Measurements from ENCODE around the gene CUL2.

CUL2 gene

DNA sequence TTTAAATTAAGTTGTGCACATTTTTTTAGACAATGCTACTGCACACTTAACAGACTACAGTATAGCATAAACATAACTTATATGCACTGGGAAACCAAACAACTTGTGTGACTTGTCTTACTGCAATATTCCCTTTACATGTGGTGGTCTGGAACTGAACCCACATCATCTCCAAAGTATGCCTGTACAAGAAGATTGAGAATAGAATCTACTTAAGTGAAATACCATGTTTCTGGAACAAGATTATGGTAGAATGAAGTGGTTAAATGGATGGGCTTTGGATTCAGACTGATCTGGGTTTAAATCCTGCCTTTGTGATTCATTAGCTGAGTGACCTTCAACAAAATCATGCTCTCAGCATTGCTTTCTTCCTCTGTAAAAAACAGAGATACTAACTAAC lies 30.7 kb downstream of the CUL2 start:
- Histone ChIP-seq H3K27ac (no peak overlapping the region), H3K9me3 (no peaks in the 10 kb centered on the region), H3K27me3 (no peaks in the 10 kb centered on the region), H3K4me3 (no peak overlapping the region), H3K36me3 (peaks cover 2 to 74% (median 36%) of the 10 kb centered on the region in 3 donors), H3K4me1 (no peaks in the 10 kb centered on the region)
- DNase-seq, result no peak
- intact Hi-C loops (cut with DNase I; ENCODE audit: low total_unique reads), result no loop called here
- TF ChIP-seq, protein P1, sequence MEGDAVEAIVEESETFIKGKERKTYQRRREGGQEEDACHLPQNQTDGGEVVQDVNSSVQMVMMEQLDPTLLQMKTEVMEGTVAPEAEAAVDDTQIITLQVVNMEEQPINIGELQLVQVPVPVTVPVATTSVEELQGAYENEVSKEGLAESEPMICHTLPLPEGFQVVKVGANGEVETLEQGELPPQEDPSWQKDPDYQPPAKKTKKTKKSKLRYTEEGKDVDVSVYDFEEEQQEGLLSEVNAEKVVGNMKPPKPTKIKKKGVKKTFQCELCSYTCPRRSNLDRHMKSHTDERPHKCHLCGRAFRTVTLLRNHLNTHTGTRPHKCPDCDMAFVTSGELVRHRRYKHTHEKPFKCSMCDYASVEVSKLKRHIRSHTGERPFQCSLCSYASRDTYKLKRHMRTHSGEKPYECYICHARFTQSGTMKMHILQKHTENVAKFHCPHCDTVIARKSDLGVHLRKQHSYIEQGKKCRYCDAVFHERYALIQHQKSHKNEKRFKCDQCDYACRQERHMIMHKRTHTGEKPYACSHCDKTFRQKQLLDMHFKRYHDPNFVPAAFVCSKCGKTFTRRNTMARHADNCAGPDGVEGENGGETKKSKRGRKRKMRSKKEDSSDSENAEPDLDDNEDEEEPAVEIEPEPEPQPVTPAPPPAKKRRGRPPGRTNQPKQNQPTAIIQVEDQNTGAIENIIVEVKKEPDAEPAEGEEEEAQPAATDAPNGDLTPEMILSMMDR (IDR thresholded peaks at IDR 0.05), result no peak

DNA sequence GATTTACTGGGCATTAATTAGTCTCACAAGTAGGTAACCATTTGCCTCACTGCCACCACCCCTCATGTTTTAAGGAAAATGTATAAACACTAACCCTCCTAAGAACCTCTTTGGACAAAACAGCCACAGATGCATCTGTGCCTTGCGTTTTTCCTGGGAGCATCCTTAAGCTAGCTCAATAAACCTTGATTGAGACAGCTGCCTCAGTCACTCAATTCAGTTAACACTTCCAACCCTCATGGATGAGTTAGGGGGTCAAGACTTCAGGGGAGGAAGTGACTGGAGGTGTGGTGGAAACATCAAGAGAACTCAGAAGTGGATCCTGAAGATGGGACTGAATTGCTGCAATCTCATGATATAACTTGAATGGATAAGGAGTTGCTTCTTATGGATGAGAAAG lies 31.5 kb downstream of the CUL2 start:
- no peak for DNase-seq
- Histone ChIP-seq H3K4me1 (no peaks in the 10 kb centered on the region), H3K27ac (no peak overlapping the region), H3K36me3 (peaks cover 8 to 71% (median 42%) of the 10 kb centered on the region in 3 donors), H3K27me3 (no peaks in the 10 kb centered on the region), H3K4me3 (no peak overlapping the region), H3K9me3 (no peaks in the 10 kb centered on the region)
- TF ChIP-seq, protein P1 (IDR thresholded peaks at IDR 0.05), result no peak
- intact Hi-C loops (cut with DNase I; ENCODE audit: low total_unique reads), result no loop called here

DNA sequence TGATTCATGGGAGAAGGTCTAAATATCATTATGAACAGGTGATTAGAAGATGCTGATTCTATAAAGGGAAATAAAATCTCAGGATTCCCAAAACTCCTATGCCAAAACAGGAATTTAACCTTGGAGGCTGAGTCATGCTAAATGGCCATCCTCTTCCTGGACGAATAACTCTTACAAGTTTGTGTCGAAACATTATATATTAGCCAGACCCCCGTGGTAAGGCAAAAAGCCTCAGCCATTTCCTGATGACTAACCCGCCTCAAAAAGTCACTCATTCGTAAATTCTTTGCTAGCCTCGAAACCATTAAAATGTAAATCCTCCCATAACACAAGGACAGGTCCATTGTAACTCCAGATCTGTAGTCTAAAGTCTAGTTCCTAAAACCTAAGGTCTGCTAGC lies 32.0 kb downstream of the CUL2 start:
- TF ChIP-seq, protein P1 (IDR thresholded peaks at IDR 0.05), result no peak
- intact Hi-C loops (cut with DNase I; ENCODE audit: low total_unique reads), result no loop called here
- Histone ChIP-seq H3K27ac (no peak overlapping the region), H3K36me3 (peaks cover 9 to 74% (median 43%) of the 10 kb centered on the region in 3 donors), H3K4me1 (no peaks in the 10 kb centered on the region), H3K4me3 (no peak overlapping the region), H3K27me3 (no peaks in the 10 kb centered on the region), H3K9me3 (no peaks in the 10 kb centered on the region)
- no peak for DNase-seq

DNA sequence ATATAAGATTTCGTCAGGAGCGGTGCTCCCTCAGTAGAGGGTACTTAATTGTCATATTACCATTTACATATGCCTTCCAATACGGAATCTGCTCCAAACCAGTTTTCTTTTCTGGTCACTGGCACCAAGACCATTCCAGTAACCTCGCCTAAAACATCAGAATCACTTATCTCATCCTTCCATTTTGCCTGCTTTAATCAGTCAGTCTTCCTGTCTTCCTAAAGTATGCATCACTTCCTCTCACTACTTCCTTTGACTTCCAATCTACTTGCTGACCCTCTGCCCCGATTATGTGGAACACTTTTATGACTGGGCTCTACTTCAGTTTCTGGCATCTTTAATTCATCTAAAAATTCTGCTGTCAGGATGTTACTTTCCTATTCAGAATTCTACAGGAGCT lies 33.5 kb downstream of the CUL2 start:
- Histone ChIP-seq H3K4me3 (no peak overlapping the region), H3K9me3 (no peaks in the 10 kb centered on the region), H3K36me3 (peaks cover 9 to 70% (median 38%) of the 10 kb centered on the region in 3 donors), H3K27ac (no peak overlapping the region), H3K27me3 (no peaks in the 10 kb centered on the region), H3K4me1 (no peaks in the 10 kb centered on the region)
- intact Hi-C loops (cut with DNase I; ENCODE audit: low total_unique reads), result no loop called here
- TF ChIP-seq, protein P1 (IDR thresholded peaks at IDR 0.05), result no peak
- no peak for DNase-seq

DNA sequence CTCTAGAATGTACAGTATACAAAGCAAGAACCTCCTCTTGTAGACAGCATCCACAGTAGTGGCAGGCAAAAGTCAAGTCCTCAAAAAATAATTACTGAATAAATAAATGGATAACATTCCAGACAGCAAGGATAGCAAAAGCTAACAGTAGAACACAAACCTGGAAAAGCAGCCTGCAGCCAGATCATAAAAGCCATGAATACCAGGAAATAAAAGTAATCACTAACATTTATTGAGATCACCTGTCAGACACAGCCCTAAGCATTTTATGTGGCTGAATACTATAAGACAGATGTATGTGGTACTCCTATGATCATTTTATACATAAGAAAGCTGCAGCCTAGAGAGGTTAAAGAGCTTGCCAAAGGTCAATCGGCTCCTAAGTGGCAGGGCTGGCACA lies 34.0 kb downstream of the CUL2 start:
- H3K27ac ChIP-seq, result no peak overlapping the region
- no peak for DNase-seq
- intact Hi-C loops (cut with DNase I; ENCODE audit: low total_unique reads), result no loop called here
- H3K36me3 ChIP-seq, result peaks cover 9 to 68% (median 43%) of the 10 kb centered on the region in 3 donors
- no peaks in the 10 kb centered on the region for H3K27me3 ChIP-seq
- H3K9me3 ChIP-seq, result no peaks in the 10 kb centered on the region
- H3K4me1 ChIP-seq, result no peaks in the 10 kb centered on the region
- H3K4me3 ChIP-seq, result no peak overlapping the region
- TF ChIP-seq, protein P1 (IDR thresholded peaks at IDR 0.05), result no peak

DNA sequence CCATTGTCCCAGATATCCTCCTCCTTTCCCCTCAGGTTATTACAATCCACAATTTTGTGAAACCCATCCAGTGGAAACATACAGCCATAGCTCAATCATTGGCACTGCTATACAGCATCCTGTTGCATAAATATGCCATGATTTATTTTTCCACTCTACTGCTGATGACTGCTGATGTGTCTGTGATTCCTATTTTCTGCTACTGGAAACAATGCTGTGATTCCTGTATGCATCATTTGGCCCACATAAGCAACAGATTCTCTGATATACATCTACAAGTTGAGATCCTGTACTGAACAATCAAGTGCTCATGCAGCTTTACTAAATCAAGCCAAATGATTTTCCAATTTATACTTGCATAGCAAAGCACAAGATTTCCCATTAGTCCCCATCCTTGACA lies 39.6 kb downstream of the CUL2 start:
- H3K36me3 ChIP-seq, result peaks cover 9 to 67% (median 56%) of the 10 kb centered on the region in 3 donors
- no peaks in the 10 kb centered on the region for H3K27me3 ChIP-seq
- TF ChIP-seq, protein P1 (IDR thresholded peaks at IDR 0.05), result no peak
- no peak overlapping the region for H3K4me3 ChIP-seq
- intact Hi-C loops (cut with DNase I; ENCODE audit: low total_unique reads), result no loop called here
- H3K4me1 ChIP-seq, result no peaks in the 10 kb centered on the region
- DNase-seq, result no peak
- no peaks in the 10 kb centered on the region for H3K9me3 ChIP-seq
- H3K27ac ChIP-seq, result no peak overlapping the region

Data from tibial artery (tissue), 4 donors.